ENCODE measurements around the gene ZNRD2.

GRCh38 chr11:65617990-65618751 is 47.9 kb downstream of the ZNRD2 start:
- no peak for TF ChIP-seq CTCF (IDR thresholded peaks at IDR 0.05; ENCODE audit: poor library complexity)
- TF ChIP-seq EZH2 (IDR thresholded peaks at IDR 0.05; ENCODE audit: borderline replicate concordance): no peak
- TF ChIP-seq EZH2phosphoT487 (IDR thresholded peaks at IDR 0.05; ENCODE audit: low read depth, severe bottlenecking, unreplicated experiment): no peak
